ENCODE results near the gene ENPEP.

DNA sequence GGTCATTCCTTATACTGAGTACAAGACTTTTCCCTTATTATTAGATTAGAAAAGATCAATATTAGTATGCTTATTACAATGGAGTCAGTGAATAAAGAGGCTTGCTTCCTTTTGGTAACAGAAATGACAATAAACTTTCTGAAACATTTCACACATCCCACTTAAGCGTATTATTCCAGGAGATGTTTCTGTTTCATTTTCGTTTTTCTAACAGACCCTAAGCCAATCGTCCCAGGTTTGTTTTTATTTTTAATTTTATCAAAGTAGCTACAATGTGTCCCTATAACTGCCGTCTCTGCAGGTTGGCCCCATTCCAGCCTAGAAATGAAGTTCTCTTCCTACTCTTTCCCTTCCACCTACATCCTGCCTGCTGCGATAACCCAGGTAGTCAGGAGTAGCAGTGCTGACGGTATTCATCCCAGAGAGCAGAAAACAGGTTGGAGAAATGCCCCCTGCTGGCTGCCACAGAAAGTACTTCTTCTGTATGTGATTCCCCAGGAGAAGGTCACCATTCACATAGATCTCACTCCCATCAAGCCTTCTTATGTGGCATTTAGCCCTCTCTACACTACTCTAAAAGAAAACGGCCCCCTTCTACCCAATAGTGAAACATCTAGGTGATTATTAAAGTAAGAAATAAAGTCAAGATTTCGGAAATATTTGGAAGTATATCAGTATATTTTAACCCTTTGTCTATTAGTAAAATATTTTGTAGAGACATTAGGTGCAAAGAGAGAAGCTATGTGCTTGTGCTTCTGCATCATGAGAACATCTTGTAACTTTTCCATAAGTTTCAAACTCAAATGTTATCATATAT lies 40.4 kb downstream of the ENPEP start:
- TF ChIP-seq, protein P1, sequence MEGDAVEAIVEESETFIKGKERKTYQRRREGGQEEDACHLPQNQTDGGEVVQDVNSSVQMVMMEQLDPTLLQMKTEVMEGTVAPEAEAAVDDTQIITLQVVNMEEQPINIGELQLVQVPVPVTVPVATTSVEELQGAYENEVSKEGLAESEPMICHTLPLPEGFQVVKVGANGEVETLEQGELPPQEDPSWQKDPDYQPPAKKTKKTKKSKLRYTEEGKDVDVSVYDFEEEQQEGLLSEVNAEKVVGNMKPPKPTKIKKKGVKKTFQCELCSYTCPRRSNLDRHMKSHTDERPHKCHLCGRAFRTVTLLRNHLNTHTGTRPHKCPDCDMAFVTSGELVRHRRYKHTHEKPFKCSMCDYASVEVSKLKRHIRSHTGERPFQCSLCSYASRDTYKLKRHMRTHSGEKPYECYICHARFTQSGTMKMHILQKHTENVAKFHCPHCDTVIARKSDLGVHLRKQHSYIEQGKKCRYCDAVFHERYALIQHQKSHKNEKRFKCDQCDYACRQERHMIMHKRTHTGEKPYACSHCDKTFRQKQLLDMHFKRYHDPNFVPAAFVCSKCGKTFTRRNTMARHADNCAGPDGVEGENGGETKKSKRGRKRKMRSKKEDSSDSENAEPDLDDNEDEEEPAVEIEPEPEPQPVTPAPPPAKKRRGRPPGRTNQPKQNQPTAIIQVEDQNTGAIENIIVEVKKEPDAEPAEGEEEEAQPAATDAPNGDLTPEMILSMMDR (IDR thresholded peaks at IDR 0.05) = peak in 5 of 7 experiments; percentile 61 to 84 (median 74)
- TF ChIP-seq POLR2A (IDR thresholded peaks at IDR 0.05) (no peak), EP300 (IDR thresholded peaks at IDR 0.05) (no peak)

Data from stomach (tissue), 4 donors.